HG03108 (cell line): Measurements from ENCODE around the gene NR2F1-AS1.
"Not testable (repeated sequence)": the region's sequence is repeated elsewhere in the genome, so short reads cannot be mapped to it uniquely, and the experiment has no call there.

ENCODE experiments used
- ATAC-seq: cut with Tn5 transposase; IDR thresholded peaks from one replicate; pipeline ENCODE4 v1.9.1; 2021; ENCODE audit warnings: moderate library complexity; ENCODE audit not compliant: unreplicated experiment

Gene NR2F1-AS1

DNA sequence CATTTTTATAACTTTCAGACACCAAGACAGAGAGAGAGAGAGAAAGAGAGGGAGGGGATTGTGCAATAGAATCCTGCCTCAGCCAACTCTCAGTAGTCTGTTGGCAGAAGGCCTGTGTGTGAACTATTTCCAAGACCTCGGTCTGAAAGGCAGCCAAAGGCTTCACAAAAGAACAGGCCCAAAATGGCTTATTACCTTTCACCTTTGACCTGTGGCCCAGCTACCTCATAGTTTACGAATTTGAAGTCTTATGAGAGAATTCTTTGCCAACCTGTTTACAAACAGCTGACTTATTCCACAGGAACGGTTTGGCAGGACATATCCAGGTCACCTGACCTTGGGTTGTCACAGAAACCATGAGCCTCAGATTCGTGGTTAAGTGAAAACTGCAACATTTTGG is 48.6 kb downstream of the NR2F1-AS1 start:
- no peak for ATAC-seq

DNA sequence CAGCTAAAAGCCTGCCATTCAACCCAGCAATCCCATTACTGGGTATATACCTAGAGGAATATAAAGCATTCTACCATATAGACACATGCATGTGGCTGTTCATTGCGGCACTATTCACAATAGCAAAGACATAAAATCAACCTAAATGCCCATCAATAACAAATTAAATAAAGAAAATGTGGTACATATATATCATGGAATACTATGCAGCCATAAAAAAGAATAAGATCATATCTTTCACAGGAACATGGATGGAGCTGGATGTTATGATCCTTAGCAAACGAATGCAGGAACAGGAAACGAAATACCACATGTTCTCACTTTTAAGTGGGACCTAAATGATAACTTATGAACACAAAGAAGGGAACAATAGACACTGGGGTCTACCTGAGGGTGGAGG is 59.2 kb downstream of the NR2F1-AS1 start:
- ATAC-seq, result not testable (repeated sequence)

GRCh38 chr5:93519740-93520139 is 61.3 kb downstream of the NR2F1-AS1 start:
- no peak for ATAC-seq

DNA sequence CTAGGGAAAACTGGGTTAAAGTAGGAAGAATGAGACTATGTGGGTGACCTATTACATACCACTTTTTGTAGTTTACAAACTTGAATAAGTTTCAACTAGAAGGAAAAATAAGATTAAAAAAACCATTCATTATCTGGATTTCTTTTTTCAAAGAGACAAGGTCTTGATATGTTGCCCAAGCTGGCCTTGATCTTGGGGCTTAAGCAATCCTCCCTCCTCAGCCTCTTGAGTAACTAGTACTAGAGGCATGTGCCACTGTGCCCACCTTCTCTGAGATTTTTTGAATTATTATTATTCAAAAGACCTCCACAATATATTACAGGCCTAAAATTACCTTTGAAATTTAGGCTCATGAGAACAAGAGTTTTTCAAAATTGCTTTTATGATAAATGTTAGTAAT is 63.2 kb downstream of the NR2F1-AS1 start:
- ATAC-seq, result no peak

GRCh38 chr5:93513298-93513697 is 67.7 kb downstream of the NR2F1-AS1 start:
- ATAC-seq, result no peak

- no peak for ATAC-seq
These were observed 68.2 kb downstream of the NR2F1-AS1 start for GRCh38 chr5:93512799-93513198.

DNA sequence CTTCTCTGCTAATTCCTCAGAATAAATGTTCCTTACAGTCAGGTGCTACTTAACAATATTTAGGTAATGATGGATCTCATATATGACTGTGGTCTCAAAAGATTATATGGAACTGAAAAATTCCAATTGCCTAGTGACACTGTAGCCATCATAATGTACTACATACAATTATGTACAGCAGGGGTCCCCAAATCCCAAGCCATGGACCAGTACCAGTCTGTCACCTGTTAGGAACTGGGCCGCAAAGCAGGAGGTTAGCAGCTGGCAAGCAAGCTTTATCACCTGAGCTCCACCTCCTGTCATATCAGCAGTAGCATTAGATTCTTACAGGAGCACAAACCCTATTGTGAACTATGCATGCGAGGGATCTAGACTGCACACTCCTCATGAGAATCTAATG is 69.6 kb downstream of the NR2F1-AS1 start:
- no peak for ATAC-seq

- no peak for ATAC-seq
These were observed 70.2 kb downstream of the NR2F1-AS1 start for GRCh38 chr5:93510626-93511380.

GRCh38 chr5:93505553-93505952 is 75.5 kb downstream of the NR2F1-AS1 start:
- not testable (repeated sequence) for ATAC-seq

GRCh38 chr5:93503598-93504067 is 77.4 kb downstream of the NR2F1-AS1 start:
- ATAC-seq, result no peak

- no peak for ATAC-seq
These were observed 83.9 kb downstream of the NR2F1-AS1 start for GRCh38 chr5:93497096-93497495.

DNA sequence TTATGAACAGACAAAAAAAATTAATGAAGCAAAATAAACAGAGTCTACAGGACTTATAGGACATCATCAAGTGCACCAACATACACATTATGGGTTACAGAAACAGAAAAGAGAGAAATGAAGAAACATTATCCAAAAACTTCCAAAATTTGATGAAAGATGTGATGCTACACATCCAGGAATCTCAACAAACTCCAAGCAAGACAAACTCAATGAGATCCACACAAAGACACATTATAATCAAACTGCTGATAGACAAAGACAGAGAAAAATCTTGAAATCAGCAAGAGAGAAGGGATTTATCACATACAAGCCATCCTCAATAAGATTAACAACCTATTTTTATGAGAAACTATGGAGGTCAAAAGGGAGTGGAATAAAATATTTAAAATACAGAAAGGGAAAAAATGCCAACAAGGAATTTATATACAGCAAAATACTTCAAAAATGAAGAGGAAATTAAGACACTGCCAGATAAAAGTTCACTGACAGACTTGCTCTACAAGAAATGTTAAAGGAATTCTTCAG is 101.0 kb downstream of the NR2F1-AS1 start:
- ATAC-seq, result no peak

DNA sequence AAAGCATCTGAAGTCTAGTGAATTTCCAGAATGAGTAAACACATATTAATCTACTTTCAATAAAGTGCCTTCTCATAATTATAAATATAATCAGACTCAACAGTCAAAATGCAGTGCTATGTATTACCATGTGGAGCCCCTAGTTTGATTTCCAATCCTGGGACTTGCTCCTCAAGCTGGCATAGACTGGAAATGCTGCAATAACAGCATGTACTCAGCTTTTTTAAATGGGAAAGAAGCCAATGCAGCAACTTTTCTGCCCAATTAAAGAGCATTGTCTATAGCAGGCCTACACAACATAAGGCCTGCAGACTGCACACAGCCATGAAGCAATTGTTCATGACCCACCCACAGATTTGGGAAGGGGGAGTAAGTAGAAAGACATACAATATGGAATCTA is 103.2 kb downstream of the NR2F1-AS1 start:
- ATAC-seq, result no peak

- ATAC-seq, result no peak
These were observed 104.7 kb downstream of the NR2F1-AS1 start for GRCh38 chr5:93476251-93476742.

DNA sequence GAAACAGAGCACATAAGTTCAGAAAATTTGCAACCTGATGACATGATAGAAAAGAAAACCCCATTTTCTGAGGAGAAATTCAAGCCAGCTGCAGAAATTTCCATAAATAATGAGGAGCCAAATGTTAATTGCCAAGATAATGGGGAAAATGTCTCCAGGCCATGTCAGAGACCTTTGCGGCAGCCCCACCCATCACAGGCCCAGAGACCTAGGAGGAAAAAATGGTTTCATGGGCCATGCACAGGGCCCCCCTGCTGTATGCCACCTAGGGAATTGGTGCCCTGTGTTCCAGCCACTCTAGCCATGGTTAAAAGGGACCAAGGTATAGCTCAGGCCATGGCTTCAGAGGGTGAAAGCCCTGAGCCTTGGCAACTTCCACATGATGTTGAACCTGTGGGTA is 118.1 kb downstream of the NR2F1-AS1 start:
- no peak for ATAC-seq

DNA sequence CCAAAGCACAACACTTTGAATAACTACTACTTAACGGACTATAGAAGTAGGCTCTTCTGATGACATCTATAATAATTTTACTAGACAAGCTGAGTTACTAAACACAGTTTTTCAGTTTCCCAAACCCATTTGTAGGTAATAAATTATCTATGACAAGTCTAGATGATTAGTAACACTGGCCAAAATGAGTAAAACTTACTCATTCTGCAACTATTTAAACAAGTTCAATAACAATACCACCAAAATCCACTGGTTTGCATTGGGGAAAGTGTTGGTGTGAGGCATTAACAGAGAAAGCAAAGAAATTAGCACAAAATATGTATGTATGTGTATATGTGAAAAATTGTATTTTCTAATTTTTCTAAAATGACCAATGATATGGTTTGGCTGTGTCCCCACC is 119.3 kb downstream of the NR2F1-AS1 start:
- no peak for ATAC-seq

- ATAC-seq, result no peak
These were observed 120.7 kb downstream of the NR2F1-AS1 start for GRCh38 chr5:93460286-93460685.

- ATAC-seq, result not testable (repeated sequence)
These were observed 124.2 kb downstream of the NR2F1-AS1 start for GRCh38 chr5:93456796-93457195.

- ATAC-seq, result no peak
These were observed 126.1 kb downstream of the NR2F1-AS1 start for GRCh38 chr5:93454896-93455295.

- no peak for ATAC-seq
These were observed 128.8 kb downstream of the NR2F1-AS1 start for GRCh38 chr5:93452255-93452654.

DNA sequence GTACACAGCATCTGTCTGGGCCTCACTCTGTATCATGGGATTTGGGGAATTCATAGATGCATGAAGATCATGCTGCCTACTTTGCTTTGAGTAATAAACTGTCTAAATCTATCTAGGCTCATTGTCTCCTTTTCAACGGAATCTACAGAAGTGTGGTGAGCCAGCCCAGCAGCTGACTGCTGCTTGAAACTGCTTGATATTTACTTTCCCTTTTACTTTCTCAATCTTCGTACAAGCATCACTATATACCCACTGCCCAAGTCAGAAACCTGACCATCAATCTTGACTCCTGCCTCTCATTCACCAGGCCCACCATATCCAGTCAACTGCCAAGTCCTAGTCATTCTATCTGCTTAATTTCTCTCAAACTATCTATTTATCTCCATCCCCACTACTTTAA is 142.9 kb downstream of the NR2F1-AS1 start:
- no peak for ATAC-seq

DNA sequence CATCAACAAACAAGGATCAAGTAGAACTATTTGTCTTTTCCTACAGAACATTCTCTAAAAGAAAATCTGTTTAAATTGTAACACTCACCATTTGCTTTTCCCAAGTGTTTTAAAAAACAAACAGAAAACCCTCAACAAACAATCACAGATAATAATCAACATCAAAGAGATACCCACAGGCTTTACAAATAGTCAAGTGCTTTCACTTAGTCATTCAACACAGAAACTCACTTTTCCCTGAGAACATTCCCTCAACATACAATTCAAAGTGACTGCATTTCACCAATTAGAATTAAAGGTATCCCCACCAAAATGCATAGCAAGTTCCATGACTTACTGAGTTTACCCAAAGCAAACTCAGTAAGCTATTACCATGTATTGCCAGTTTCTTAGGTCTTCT is 144.9 kb downstream of the NR2F1-AS1 start:
- ATAC-seq, result no peak

DNA sequence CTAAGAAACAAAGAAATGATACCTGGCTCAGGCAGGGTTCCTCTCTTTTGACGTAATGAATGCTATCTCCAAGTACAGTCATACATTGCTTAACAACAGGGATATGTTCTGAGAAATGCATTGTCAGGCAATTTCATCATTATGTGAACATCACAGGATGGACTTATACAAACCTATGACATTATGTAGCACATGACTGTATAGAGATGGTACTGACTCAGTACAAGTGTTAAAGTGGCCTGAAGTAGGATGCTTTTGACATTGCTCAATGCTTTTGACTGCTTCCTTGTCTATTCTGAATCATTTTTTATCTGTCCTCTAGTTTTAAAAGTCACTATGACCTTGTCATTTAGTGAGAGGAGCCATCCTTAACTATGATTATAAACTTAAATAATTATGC is 147.6 kb downstream of the NR2F1-AS1 start:
- no peak for ATAC-seq
